Loucy (cell line): ENCODE results near the gene PLA2G4E.

ENCODE experiments used
- H2AFZ ChIP-seq: fragments of 200-600 bp; sonication (generic); 2 replicates; pipeline ENCODE4 v1.6.0; 2016; ENCODE audit warnings: antibody characterized with exemption, mild to moderate bottlenecking, low read length, moderate library complexity
- H3F3A ChIP-seq: fragments of 200-600 bp; 2 replicates; pipeline ENCODE4 v1.6.0; 2016; ENCODE audit warnings: antibody characterized with exemption, low read depth, mild to moderate bottlenecking
- H3K27me3 ChIP-seq: fragments of 200-600 bp; sonication (generic); 2 replicates; pipeline ENCODE4 v1.6.1; 2014; ENCODE audit warnings: low read length, mild to moderate bottlenecking; ENCODE audit not compliant: insufficient read depth, poor library complexity, severe bottlenecking
- H3K36me3 ChIP-seq: fragments of 200-600 bp; sonication (generic); 2 replicates; pipeline ENCODE4 v1.6.1; 2016; ENCODE audit warnings: low read length; ENCODE audit not compliant: insufficient read depth
- H3K4me1 ChIP-seq: fragments of 200-600 bp; sonication (generic); 2 replicates; pipeline ENCODE4 v1.5.1; 2014; ENCODE audit warnings: low read length, mild to moderate bottlenecking; ENCODE audit not compliant: insufficient read depth, poor library complexity, severe bottlenecking
- H3K4me2 ChIP-seq: fragments of 200-600 bp; sonication (generic); 2 replicates; pipeline ENCODE4 v1.6.0; 2014; ENCODE audit warnings: antibody characterized with exemption, low read length, low read depth, mild to moderate bottlenecking; ENCODE audit not compliant: poor library complexity, severe bottlenecking
- H3K4me3 ChIP-seq: fragments of 200-600 bp; sonication (generic); 2 replicates; pipeline ENCODE4 v1.5.1; 2014; ENCODE audit warnings: low read length, mild to moderate bottlenecking, mixed read lengths; ENCODE audit not compliant: poor library complexity, severe bottlenecking
- H3K79me2 ChIP-seq: fragments of 200-600 bp; sonication (generic); 2 replicates; pipeline ENCODE4 v1.6.1; 2014; ENCODE audit warnings: low read length; ENCODE audit not compliant: insufficient read depth
- H3K9ac ChIP-seq: fragments of 200-600 bp; sonication (generic); 2 replicates; pipeline ENCODE4 v1.6.0; 2014; ENCODE audit warnings: mild to moderate bottlenecking, low read depth, low read length, moderate library complexity; ENCODE audit not compliant: poor library complexity, severe bottlenecking
- H3K9me2 ChIP-seq: fragments of 200-600 bp; sonication (generic); replicated peaks from 2 replicates; pipeline ENCODE4 v1.6.1; 2016; ENCODE audit warnings: low read depth, low read length, mixed read lengths
- H3K9me3 ChIP-seq: fragments of 200-600 bp; sonication (generic); 2 replicates; pipeline ENCODE4 v1.6.1; 2014; ENCODE audit warnings: mild to moderate bottlenecking, antibody characterized with exemption, low read length, low read depth; ENCODE audit not compliant: insufficient read depth
- H4K20me1 ChIP-seq: fragments of 200-600 bp; sonication (generic); 2 replicates; pipeline ENCODE4 v1.6.0; 2014; ENCODE audit warnings: antibody characterized with exemption, low read length, mild to moderate bottlenecking; ENCODE audit not compliant: insufficient read depth, poor library complexity, severe bottlenecking
- EZH2phosphoT487 ChIP-seq: fragments of 200-600 bp; IDR thresholded peaks from 2 replicates; pipeline ENCODE4 v1.6.1; 2018; ENCODE audit warnings: antibody characterized with exemption, mild to moderate bottlenecking, moderate library complexity, borderline replicate concordance
- TF ChIP-seq, protein P1 (sequence below): fragments of 200-600 bp; sonication (generic); conservative IDR thresholded peaks from 2 replicates; pipeline ENCODE4 v1.5.1; 2014; ENCODE audit warnings: mild to moderate bottlenecking, antibody characterized with exemption, low read length

Gene PLA2G4E

DNA sequence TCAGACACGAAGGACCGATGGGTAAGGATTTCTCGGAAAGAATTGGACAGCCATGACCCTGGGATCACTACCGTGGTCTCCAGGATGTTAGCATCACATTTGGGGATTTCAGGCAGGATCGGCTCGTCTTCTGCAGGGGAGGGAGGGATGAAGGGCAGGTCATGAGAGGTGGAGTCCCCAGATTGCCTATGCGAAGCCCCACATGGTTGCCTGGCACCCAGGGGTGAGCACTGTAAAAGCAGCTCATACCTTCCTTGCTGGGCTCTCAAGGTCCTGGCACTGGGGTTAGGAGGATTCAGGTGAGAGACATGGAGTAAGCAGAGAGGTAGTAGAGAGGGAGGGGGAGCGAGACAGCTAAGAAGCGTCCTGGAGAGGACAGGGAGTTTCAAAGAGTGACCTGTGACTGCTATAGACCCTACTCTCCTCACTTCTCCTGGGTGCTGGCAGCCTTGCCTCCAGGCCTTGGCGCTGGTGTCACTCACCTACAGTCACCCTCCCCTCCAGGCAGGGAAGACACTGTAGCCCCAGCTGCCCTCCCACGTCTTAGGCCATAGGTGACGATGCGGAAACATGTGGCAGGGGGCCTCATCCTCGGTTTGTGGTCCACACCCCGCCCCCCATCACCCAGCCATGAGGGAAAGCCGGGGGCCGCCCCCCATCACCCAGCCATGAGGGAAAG is 33.5 kb downstream of the PLA2G4E start:
- Histone ChIP-seq H3K4me2 (no peak overlapping the region), H3K27me3 (no peaks in the 10 kb centered on the region), H3K36me3 (no peaks in the 10 kb centered on the region), H3K9ac (no peak overlapping the region), H3K4me3 (no peak overlapping the region), H3K9me2 (no peaks in the 10 kb centered on the region), H2AFZ (no peak overlapping the region), H4K20me1 (no peaks in the 10 kb centered on the region), H3K79me2 (no peaks in the 10 kb centered on the region), H3K9me3 (no peaks in the 10 kb centered on the region), H3K4me1 (no peaks in the 10 kb centered on the region), H3F3A (no peaks in the 10 kb centered on the region)
- no peak for TF ChIP-seq EZH2phosphoT487
- TF ChIP-seq, protein P1, sequence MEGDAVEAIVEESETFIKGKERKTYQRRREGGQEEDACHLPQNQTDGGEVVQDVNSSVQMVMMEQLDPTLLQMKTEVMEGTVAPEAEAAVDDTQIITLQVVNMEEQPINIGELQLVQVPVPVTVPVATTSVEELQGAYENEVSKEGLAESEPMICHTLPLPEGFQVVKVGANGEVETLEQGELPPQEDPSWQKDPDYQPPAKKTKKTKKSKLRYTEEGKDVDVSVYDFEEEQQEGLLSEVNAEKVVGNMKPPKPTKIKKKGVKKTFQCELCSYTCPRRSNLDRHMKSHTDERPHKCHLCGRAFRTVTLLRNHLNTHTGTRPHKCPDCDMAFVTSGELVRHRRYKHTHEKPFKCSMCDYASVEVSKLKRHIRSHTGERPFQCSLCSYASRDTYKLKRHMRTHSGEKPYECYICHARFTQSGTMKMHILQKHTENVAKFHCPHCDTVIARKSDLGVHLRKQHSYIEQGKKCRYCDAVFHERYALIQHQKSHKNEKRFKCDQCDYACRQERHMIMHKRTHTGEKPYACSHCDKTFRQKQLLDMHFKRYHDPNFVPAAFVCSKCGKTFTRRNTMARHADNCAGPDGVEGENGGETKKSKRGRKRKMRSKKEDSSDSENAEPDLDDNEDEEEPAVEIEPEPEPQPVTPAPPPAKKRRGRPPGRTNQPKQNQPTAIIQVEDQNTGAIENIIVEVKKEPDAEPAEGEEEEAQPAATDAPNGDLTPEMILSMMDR: no peak

- Histone ChIP-seq H3K4me2 (no peak overlapping the region), H3F3A (no peaks in the 10 kb centered on the region), H3K27me3 (no peaks in the 10 kb centered on the region)
Observed at GRCh38 chr15:41985236-41986160, 35.3 kb downstream of the PLA2G4E start.

DNA sequence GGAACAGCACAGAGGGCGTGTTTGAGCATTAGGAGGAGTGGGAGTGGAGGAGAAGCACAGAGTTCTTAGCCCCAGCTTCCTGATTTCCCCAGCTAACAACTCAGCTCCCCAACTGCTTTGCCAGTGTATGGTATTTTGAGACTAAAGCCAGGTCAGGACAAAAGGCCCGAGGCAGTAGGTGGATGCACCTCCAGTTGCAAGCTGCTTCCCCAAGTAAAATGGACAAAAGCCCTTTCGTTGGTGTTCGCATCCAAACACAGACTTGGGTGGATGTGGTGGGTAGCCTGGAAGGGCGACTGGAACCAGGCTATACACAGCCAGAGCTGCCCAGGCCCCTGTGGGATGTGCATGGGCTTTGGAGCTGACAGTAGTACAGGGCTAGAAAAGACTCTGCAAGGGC is 36.2 kb downstream of the PLA2G4E start:
- no peaks in the 10 kb centered on the region for H3K9me2 ChIP-seq
- no peaks in the 10 kb centered on the region for H3K4me1 ChIP-seq
- H3K4me2 ChIP-seq: no peak overlapping the region

More at GRCh38 chr15:41985236-41986160, 35.3 kb downstream of the PLA2G4E start:
- Histone ChIP-seq H3K79me2 (no peaks in the 10 kb centered on the region), H4K20me1 (no peaks in the 10 kb centered on the region), H3K9me2 (no peaks in the 10 kb centered on the region), H3K4me1 (no peaks in the 10 kb centered on the region), H3K9ac (no peak overlapping the region), H3K9me3 (no peaks in the 10 kb centered on the region), H2AFZ (no peak overlapping the region), H3K4me3 (no peak overlapping the region), H3K36me3 (no peaks in the 10 kb centered on the region)
- TF ChIP-seq, protein P1: no peak
- no peak for TF ChIP-seq EZH2phosphoT487

More for the DNA sequence above, 36.2 kb downstream of the PLA2G4E start:
- no peaks in the 10 kb centered on the region for H3F3A ChIP-seq
- no peaks in the 10 kb centered on the region for H3K9me3 ChIP-seq
- no peaks in the 10 kb centered on the region for H3K36me3 ChIP-seq
- H2AFZ ChIP-seq: no peak overlapping the region
- H3K9ac ChIP-seq: no peak overlapping the region
- no peaks in the 10 kb centered on the region for H4K20me1 ChIP-seq
- no peak overlapping the region for H3K4me3 ChIP-seq
- no peaks in the 10 kb centered on the region for H3K79me2 ChIP-seq
- no peak for TF ChIP-seq EZH2phosphoT487
- TF ChIP-seq, protein P1: no peak
- H3K27me3 ChIP-seq: no peaks in the 10 kb centered on the region
